Measurements from ENCODE around the gene ACOXL.

Gene ACOXL

GRCh38 chr2:111121828-111122630 is 389.7 kb downstream of the ACOXL start (continued):
- TF ChIP-seq ZNF585B (tag by site-specific recombination; IDR thresholded peaks at IDR 0.05) (no peak), ZNF184 (tag by site-specific recombination; IDR thresholded peaks at IDR 0.05) (no peak), ZNF600 (tag by site-specific recombination; IDR thresholded peaks at IDR 0.05) (peak; percentile 77), EGR2 (tag by site-specific recombination; IDR thresholded peaks at IDR 0.05; ENCODE audit: low read depth) (no peak), ZNF548 (tag by site-specific recombination; IDR thresholded peaks at IDR 0.05) (no peak), INSM2 (tag by site-specific recombination; IDR thresholded peaks at IDR 0.05) (no peak), ZNF830 (tag by site-specific recombination; IDR thresholded peaks at IDR 0.05; ENCODE audit: low read depth) (no peak), ZNF654 (tag by site-specific recombination; IDR thresholded peaks at IDR 0.05; ENCODE audit: low read depth) (no peak), PBX3 (CRISPR knock-in tag; IDR thresholded peaks at IDR 0.05) (peak; percentile 57; the same call in 1 of the 2 replicates), ZNF302 (tag by site-specific recombination; IDR thresholded peaks at IDR 0.05; ENCODE audit: low read depth) (no peak), ZNF544 (tag by site-specific recombination; IDR thresholded peaks at IDR 0.05) (no peak), KLF1 (tag by site-specific recombination; IDR thresholded peaks at IDR 0.05) (no peak), ZNF398 (tag by site-specific recombination; IDR thresholded peaks at IDR 0.05) (no peak), ZNF266 (tag by site-specific recombination; IDR thresholded peaks at IDR 0.05; ENCODE audit: low read depth) (no peak), ZFP3 (tag by site-specific recombination; IDR thresholded peaks at IDR 0.05; ENCODE audit: low read depth) (no peak)
- TF ChIP-seq, protein P1, sequence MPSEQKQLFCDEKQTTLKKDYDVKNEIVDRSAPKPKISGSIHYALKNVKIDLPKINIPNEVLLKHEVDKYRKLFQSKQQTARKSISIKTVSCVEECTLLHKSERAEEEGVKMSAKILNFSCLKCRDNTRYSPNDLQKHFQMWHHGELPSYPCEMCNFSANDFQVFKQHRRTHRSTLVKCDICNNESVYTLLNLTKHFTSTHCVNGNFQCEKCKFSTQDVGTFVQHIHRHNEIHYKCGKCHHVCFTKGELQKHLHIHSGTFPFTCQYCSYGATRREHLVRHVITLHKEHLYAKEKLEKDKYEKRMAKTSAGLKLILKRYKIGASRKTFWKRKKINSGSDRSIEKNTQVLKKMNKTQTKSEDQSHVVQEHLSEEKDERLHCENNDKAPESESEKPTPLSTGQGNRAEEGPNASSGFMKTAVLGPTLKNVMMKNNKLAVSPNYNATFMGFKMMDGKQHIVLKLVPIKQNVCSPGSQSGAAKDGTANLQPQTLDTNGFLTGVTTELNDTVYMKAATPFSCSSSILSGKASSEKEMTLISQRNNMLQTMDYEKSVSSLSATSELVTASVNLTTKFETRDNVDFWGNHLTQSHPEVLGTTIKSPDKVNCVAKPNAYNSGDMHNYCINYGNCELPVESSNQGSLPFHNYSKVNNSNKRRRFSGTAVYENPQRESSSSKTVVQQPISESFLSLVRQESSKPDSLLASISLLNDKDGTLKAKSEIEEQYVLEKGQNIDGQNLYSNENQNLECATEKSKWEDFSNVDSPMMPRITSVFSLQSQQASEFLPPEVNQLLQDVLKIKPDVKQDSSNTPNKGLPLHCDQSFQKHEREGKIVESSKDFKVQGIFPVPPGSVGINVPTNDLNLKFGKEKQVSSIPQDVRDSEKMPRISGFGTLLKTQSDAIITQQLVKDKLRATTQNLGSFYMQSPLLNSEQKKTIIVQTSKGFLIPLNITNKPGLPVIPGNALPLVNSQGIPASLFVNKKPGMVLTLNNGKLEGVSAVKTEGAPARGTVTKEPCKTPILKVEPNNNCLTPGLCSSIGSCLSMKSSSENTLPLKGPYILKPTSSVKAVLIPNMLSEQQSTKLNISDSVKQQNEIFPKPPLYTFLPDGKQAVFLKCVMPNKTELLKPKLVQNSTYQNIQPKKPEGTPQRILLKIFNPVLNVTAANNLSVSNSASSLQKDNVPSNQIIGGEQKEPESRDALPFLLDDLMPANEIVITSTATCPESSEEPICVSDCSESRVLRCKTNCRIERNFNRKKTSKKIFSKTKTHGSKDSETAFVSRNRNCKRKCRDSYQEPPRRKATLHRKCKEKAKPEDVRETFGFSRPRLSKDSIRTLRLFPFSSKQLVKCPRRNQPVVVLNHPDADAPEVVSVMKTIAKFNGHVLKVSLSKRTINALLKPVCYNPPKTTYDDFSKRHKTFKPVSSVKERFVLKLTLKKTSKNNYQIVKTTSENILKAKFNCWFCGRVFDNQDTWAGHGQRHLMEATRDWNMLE (tag by site-specific recombination; conservative IDR thresholded peaks at IDR 0.05; ENCODE audit: low read depth): no peak
- TF ChIP-seq, protein P2, sequence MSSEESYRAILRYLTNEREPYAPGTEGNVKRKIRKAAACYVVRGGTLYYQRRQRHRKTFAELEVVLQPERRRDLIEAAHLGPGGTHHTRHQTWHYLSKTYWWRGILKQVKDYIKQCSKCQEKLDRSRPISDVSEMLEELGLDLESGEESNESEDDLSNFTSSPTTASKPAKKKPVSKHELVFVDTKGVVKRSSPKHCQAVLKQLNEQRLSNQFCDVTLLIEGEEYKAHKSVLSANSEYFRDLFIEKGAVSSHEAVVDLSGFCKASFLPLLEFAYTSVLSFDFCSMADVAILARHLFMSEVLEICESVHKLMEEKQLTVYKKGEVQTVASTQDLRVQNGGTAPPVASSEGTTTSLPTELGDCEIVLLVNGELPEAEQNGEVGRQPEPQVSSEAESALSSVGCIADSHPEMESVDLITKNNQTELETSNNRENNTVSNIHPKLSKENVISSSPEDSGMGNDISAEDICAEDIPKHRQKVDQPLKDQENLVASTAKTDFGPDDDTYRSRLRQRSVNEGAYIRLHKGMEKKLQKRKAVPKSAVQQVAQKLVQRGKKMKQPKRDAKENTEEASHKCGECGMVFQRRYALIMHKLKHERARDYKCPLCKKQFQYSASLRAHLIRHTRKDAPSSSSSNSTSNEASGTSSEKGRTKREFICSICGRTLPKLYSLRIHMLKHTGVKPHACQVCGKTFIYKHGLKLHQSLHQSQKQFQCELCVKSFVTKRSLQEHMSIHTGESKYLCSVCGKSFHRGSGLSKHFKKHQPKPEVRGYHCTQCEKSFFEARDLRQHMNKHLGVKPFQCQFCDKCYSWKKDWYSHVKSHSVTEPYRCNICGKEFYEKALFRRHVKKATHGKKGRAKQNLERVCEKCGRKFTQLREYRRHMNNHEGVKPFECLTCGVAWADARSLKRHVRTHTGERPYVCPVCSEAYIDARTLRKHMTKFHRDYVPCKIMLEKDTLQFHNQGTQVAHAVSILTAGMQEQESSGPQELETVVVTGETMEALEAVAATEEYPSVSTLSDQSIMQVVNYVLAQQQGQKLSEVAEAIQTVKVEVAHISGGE (tag by site-specific recombination; conservative IDR thresholded peaks at IDR 0.05; ENCODE audit: low read depth): no peak
- TF ChIP-seq, protein P3, sequence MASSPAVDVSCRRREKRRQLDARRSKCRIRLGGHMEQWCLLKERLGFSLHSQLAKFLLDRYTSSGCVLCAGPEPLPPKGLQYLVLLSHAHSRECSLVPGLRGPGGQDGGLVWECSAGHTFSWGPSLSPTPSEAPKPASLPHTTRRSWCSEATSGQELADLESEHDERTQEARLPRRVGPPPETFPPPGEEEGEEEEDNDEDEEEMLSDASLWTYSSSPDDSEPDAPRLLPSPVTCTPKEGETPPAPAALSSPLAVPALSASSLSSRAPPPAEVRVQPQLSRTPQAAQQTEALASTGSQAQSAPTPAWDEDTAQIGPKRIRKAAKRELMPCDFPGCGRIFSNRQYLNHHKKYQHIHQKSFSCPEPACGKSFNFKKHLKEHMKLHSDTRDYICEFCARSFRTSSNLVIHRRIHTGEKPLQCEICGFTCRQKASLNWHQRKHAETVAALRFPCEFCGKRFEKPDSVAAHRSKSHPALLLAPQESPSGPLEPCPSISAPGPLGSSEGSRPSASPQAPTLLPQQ (tag by site-specific recombination; IDR thresholded peaks at IDR 0.05): no peak

All from HEK293 (cell line).